Measurements from ENCODE around the gene PHACTR3. TPM values are rescaled to one million over a fixed set of nuclear protein-coding genes. Genes with fewer than 3 reads are reported as not detected.

The PHACTR3 gene
- total RNA-seq, 1 donor from 2014 or later: not detected

DNA sequence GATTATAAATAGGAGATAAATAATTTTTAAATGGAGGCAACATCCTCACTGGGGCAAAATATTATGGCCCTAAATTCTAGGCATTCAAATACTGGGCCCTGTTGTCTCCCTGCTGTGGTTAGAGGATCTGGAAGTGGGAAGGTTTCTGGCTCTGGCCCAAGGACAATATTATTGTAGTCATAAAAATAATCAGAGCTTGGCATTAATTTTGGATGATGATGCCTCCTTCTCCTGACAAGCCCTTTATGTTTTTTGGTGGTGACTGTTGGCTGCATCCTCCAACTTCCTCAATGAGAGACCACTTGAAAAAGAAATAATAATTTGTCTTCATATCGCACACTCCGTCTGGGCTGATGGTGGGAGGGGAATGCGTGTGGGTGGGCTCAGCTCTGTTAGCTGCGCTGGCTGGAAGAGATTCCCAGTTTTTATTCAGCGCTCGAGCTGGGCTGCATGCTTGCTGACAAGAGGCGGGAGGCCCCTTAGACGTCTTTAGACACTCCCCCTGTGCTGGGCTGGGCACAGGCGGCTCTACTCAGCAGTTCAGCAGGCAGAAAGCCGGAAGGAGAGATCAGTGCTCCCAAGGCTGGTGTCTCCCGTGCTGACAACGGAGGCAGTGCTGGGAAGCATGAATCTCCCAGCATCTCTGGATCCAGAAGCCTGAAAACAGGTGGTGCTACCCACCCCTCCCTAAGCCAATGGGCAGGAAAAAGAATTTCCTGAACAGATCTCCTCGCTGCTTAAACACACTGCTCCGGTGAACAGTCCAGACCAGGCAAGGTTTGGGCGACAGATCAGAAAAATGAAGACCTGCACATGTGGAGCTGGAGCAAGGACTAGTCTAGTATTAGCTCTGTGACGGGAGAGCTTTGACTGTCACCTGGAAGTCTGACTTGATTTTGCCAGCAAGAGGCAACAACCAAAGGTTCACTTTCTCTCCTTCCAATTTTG is 231.4 kb downstream of the PHACTR3 start:
- Mint-ChIP-seq H3K9me3 (ENCODE audit: low read depth) (no peaks in the 10 kb centered on the region), H3K4me3 (ENCODE audit: unreplicated experiment) (peak overlapping the region; percentile 59), H3K36me3 (ENCODE audit: low read depth) (peaks cover 3% of the 10 kb centered on the region), H3K27ac (ENCODE audit: unreplicated experiment) (peak overlapping the region; percentile 33), H3K4me1 (ENCODE audit: low read depth) (peaks cover 24% of the 10 kb centered on the region), H3K27me3 (ENCODE audit: low read depth) (peaks cover 21% of the 10 kb centered on the region)
- TF ChIP-seq, protein P1, sequence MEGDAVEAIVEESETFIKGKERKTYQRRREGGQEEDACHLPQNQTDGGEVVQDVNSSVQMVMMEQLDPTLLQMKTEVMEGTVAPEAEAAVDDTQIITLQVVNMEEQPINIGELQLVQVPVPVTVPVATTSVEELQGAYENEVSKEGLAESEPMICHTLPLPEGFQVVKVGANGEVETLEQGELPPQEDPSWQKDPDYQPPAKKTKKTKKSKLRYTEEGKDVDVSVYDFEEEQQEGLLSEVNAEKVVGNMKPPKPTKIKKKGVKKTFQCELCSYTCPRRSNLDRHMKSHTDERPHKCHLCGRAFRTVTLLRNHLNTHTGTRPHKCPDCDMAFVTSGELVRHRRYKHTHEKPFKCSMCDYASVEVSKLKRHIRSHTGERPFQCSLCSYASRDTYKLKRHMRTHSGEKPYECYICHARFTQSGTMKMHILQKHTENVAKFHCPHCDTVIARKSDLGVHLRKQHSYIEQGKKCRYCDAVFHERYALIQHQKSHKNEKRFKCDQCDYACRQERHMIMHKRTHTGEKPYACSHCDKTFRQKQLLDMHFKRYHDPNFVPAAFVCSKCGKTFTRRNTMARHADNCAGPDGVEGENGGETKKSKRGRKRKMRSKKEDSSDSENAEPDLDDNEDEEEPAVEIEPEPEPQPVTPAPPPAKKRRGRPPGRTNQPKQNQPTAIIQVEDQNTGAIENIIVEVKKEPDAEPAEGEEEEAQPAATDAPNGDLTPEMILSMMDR (IDR thresholded peaks at IDR 0.05): no peak
- DNase-seq (ENCODE audit: low spot score): no peak

DNA sequence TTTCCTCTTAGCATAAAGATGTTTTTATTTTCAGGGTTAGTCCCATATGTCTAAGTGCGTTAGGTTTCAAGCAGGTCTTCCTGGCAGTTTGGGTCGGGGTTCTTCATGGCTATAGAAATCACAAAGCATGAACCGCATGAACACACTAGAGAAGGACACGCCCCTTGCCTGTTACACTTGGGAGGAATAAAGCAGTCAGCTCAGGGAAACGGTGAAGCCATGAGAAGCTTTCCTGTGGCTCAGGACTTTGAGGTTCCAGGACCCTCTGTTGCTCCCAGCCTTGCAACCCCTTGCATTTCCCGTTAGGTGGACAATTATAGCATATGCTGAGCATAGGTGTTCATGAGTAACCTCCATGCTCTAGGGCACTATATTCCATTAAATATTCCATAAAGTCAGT is 232.4 kb downstream of the PHACTR3 start:
- peaks cover 3% of the 10 kb centered on the region for H3K36me3 Mint-ChIP-seq (ENCODE audit: low read depth)
- H3K27me3 Mint-ChIP-seq (ENCODE audit: low read depth): peaks cover 23% of the 10 kb centered on the region
- no peak overlapping the region for H3K27ac Mint-ChIP-seq (ENCODE audit: unreplicated experiment)
- H3K9me3 Mint-ChIP-seq (ENCODE audit: low read depth): no peaks in the 10 kb centered on the region
- H3K4me1 Mint-ChIP-seq (ENCODE audit: low read depth): peaks cover 21% of the 10 kb centered on the region
- no peak for DNase-seq (ENCODE audit: low spot score)
- H3K4me3 Mint-ChIP-seq (ENCODE audit: unreplicated experiment): no peak overlapping the region
- TF ChIP-seq, protein P1 (IDR thresholded peaks at IDR 0.05): no peak

DNA sequence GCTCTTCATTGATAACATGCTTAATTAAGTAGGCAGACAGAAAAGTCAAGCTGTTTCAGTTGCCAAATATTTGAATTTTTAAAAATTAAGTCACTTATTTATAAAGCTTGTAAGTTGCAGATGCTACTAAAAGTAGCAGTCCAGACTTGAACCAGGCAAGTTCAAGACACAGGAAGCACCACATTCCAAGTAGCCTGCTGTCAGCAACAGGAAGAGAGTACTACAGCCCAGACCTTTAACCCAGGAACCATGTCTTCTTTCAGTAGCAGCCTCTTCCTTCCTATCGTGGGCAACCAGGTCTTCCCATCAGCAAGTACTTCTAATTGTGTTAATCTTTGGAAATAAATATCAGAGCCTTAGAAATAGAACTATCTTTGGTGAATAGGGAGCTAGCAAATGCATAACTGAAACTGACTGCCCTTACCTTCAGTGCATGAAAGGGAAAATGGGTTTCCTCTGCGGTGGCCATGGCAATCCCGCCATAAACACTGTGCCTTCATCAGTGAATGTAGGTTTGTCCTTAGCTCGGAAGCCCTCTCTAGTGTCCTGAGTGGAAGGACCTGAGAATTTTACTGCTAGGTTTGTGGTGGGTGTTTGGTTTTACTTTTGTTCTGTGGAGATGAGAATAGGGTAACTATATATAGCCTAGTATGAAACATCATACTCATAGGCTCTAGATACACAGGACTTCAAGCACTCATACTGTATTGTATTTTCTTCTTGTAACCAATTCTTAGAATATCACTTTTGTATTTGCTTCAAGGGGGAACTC is 233.5 kb downstream of the PHACTR3 start:
- H3K4me1 Mint-ChIP-seq (ENCODE audit: low read depth): peaks cover 21% of the 10 kb centered on the region
- peaks cover 3% of the 10 kb centered on the region for H3K36me3 Mint-ChIP-seq (ENCODE audit: low read depth)
- TF ChIP-seq, protein P1 (IDR thresholded peaks at IDR 0.05): no peak
- H3K27ac Mint-ChIP-seq (ENCODE audit: unreplicated experiment): no peak overlapping the region
- H3K4me3 Mint-ChIP-seq (ENCODE audit: unreplicated experiment): no peak overlapping the region
- no peak for DNase-seq (ENCODE audit: low spot score)
- peaks cover 21% of the 10 kb centered on the region for H3K27me3 Mint-ChIP-seq (ENCODE audit: low read depth)
- no peaks in the 10 kb centered on the region for H3K9me3 Mint-ChIP-seq (ENCODE audit: low read depth)

DNA sequence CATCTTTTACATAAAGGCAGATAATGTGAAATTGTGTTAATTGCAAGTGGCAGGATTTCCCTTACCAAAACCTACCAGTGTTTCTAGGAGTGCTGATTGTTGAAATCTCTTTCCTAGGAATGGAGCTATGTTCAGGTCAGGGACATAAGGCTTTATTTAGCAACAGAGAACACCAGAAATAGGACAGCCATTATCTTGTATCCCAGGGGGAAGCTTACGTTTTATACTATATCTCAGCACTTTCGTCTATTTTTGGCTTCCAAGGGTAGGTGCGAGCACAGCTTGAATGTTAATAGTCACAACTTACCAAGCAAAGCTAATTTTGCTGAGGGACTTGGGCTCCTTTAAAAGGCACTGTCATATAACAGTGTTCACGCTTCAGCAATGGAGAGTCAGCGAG is 235.1 kb downstream of the PHACTR3 start:
- Mint-ChIP-seq H3K36me3 (ENCODE audit: low read depth) (peaks cover 3% of the 10 kb centered on the region), H3K27me3 (ENCODE audit: low read depth) (peaks cover 13% of the 10 kb centered on the region), H3K9me3 (ENCODE audit: low read depth) (no peaks in the 10 kb centered on the region), H3K4me1 (ENCODE audit: low read depth) (peaks cover 21% of the 10 kb centered on the region), H3K4me3 (ENCODE audit: unreplicated experiment) (no peak overlapping the region), H3K27ac (ENCODE audit: unreplicated experiment) (no peak overlapping the region)
- no peak for DNase-seq (ENCODE audit: low spot score)
- TF ChIP-seq, protein P1 (IDR thresholded peaks at IDR 0.05): no peak

DNA sequence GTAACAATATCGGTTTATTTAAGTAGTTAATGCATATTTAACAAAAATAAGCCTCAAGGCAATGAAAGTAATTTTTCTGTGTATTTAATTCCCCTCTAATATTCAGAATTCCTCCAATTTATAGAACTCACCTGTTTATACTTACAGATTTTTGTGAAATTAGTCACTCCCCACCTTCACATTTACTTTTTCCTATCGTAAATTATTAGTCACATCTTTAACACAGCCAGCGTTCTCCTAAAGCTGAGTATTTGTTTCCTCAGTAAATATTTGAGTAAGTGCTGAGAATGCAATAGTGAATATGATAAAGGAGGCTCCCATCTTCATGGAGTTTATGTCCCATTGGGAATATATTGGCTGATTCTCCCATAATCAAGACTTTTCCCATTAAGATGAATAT is 241.1 kb downstream of the PHACTR3 start:
- DNase-seq (ENCODE audit: low spot score): no peak
- H3K36me3 Mint-ChIP-seq (ENCODE audit: low read depth): no peaks in the 10 kb centered on the region
- peaks cover 5% of the 10 kb centered on the region for H3K27me3 Mint-ChIP-seq (ENCODE audit: low read depth)
- H3K27ac Mint-ChIP-seq (ENCODE audit: unreplicated experiment): no peak overlapping the region
- H3K4me1 Mint-ChIP-seq (ENCODE audit: low read depth): no peaks in the 10 kb centered on the region
- no peak overlapping the region for H3K4me3 Mint-ChIP-seq (ENCODE audit: unreplicated experiment)
- no peaks in the 10 kb centered on the region for H3K9me3 Mint-ChIP-seq (ENCODE audit: low read depth)
- TF ChIP-seq, protein P1 (IDR thresholded peaks at IDR 0.05): no peak
